Nephron (organoid): ENCODE measurements around the gene C7orf57.
"Not testable (repeated sequence)": the region's sequence is repeated elsewhere in the genome, so short reads cannot be mapped to it uniquely, and the experiment has no call there.

Experiments used
- H3K27ac Mint-ChIP-seq, 3 experiments: 2 replicates each; pipeline ENCODE4 v1.8.0; 2020; ENCODE audit warnings: mixed read lengths in 3 of 3, mild to moderate bottlenecking in 2 of 3, moderate library complexity in 1 of 3
- H3K27me3 Mint-ChIP-seq: 2 replicates; pipeline ENCODE4 v1.8.0; 2021; ENCODE audit warnings: low read depth, mild to moderate bottlenecking, moderate library complexity, mixed read lengths
- H3K36me3 Mint-ChIP-seq: 2 replicates; pipeline ENCODE4 v1.8.0; 2020; ENCODE audit warnings: low read depth, mixed read lengths
- H3K4me1 Mint-ChIP-seq: 2 replicates; pipeline ENCODE4 v1.8.0; 2020; ENCODE audit warnings: mixed read lengths
- H3K4me3 Mint-ChIP-seq, 3 experiments: 2 replicates each; pipeline ENCODE4 v1.8.0; 2020; ENCODE audit warnings: mild to moderate bottlenecking in 3 of 3, mixed read lengths in 3 of 3, moderate library complexity in 2 of 3
- H3K9me3 Mint-ChIP-seq: 2 replicates; pipeline ENCODE4 v1.8.0; 2020; ENCODE audit warnings: mixed read lengths
- TF ChIP-seq, protein P1 (sequence below), 3 experiments: fragments of 200-600 bp; sonication (generic); IDR thresholded peaks; one replicate each; pipeline ENCODE4 v1.5.0; 2021; ENCODE audit warnings: antibody characterized with exemption in 3 of 3; ENCODE audit not compliant: unreplicated experiment in 3 of 3

C7orf57 gene

GRCh38 chr7:48035301-48035966, at the start of gene C7orf57:
Gene C7orf57 (plus strand): TSS chr7:48035543. CDS start chr7:48036309, 766 bp downstream.
- TF ChIP-seq, protein P1, sequence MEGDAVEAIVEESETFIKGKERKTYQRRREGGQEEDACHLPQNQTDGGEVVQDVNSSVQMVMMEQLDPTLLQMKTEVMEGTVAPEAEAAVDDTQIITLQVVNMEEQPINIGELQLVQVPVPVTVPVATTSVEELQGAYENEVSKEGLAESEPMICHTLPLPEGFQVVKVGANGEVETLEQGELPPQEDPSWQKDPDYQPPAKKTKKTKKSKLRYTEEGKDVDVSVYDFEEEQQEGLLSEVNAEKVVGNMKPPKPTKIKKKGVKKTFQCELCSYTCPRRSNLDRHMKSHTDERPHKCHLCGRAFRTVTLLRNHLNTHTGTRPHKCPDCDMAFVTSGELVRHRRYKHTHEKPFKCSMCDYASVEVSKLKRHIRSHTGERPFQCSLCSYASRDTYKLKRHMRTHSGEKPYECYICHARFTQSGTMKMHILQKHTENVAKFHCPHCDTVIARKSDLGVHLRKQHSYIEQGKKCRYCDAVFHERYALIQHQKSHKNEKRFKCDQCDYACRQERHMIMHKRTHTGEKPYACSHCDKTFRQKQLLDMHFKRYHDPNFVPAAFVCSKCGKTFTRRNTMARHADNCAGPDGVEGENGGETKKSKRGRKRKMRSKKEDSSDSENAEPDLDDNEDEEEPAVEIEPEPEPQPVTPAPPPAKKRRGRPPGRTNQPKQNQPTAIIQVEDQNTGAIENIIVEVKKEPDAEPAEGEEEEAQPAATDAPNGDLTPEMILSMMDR (IDR thresholded peaks at IDR 0.05; ENCODE audit: unreplicated experiment in 3 of 3): no peak
- peaks cover 79% of the 10 kb centered on the region for H3K27me3 Mint-ChIP-seq
- peaks cover 19% of the 10 kb centered on the region for H3K4me1 Mint-ChIP-seq
- H3K9me3 Mint-ChIP-seq: no peaks in the 10 kb centered on the region
- H3K4me3 Mint-ChIP-seq: peak within 1 kb of the TSS; percentile 88 to 90 (median 90)
- H3K36me3 Mint-ChIP-seq: no peaks in the 10 kb centered on the region
- H3K27ac Mint-ChIP-seq: no peak within 1 kb of the TSS

- TF ChIP-seq, protein P1 (IDR thresholded peaks at IDR 0.05; ENCODE audit: unreplicated experiment in 3 of 3): peak; percentile 19 to 31 (median 25)
- H3K4me1 Mint-ChIP-seq: peaks cover 18% of the 10 kb centered on the region
- peak overlapping the region; percentile 2 to 74 (median 60) for H3K27ac Mint-ChIP-seq
- no peaks in the 10 kb centered on the region for H3K9me3 Mint-ChIP-seq
- peaks cover 4% of the 10 kb centered on the region for H3K27me3 Mint-ChIP-seq
- H3K4me3 Mint-ChIP-seq: peak overlapping the region in 1 of 3 experiments; percentile 9
- no peaks in the 10 kb centered on the region for H3K36me3 Mint-ChIP-seq
These were observed 46.6 kb upstream of the C7orf57 start for GRCh38 chr7:47988496-47989386.

GRCh38 chr7:47989607-47990400, 45.5 kb upstream of the C7orf57 start:
- H3K4me1 Mint-ChIP-seq: peaks cover 18% of the 10 kb centered on the region
- H3K36me3 Mint-ChIP-seq, H3K27me3 Mint-ChIP-seq, H3K9me3 Mint-ChIP-seq, H3K4me3 Mint-ChIP-seq: not testable (repeated sequence)
- peak overlapping the region; percentile 29 to 96 (median 72) for H3K27ac Mint-ChIP-seq

- Mint-ChIP-seq H3K27ac (peak overlapping the region in 2 of 3 experiments; percentile 72 to 96), H3K36me3 (no peaks in the 10 kb centered on the region), H3K9me3 (no peaks in the 10 kb centered on the region), H3K4me1 (peaks cover 18% of the 10 kb centered on the region), H3K27me3 (peaks cover 4% of the 10 kb centered on the region), H3K4me3 (peak overlapping the region in 2 of 3 experiments; percentile 18 to 19)
- TF ChIP-seq, protein P1 (IDR thresholded peaks at IDR 0.05; ENCODE audit: unreplicated experiment in 3 of 3): no peak
These were observed 44.8 kb upstream of the C7orf57 start for GRCh38 chr7:47990592-47990991.

DNA sequence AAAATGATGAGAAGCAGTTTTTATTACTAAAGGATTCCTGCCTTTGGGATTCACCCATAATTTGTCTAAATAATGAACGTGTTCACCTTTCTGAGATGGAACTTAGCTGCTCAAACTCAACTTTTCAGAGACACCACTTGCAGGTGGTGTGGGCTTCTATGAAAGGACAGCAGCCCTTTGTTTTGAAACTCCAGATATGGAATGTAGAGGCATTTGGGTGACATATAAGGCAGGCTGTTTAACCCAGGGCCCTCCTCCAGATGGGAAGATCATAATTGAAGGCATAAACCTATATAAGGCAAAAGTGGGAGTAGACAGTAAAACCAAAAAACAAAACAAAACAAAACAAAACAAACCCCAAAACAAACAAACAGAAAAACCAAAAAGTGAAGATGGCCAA, 44.1 kb upstream of the C7orf57 start:
- H3K27me3 Mint-ChIP-seq: peaks cover 4% of the 10 kb centered on the region
- H3K9me3 Mint-ChIP-seq: no peaks in the 10 kb centered on the region
- H3K4me3 Mint-ChIP-seq: peak overlapping the region; percentile 89 to 91 (median 90)
- H3K27ac Mint-ChIP-seq: peak overlapping the region; percentile 88 to 92 (median 90)
- TF ChIP-seq, protein P1 (IDR thresholded peaks at IDR 0.05; ENCODE audit: unreplicated experiment in 3 of 3): no peak
- peaks cover 18% of the 10 kb centered on the region for H3K4me1 Mint-ChIP-seq
- H3K36me3 Mint-ChIP-seq: no peaks in the 10 kb centered on the region
